Neuronal stem cell (in vitro differentiated cells): ENCODE results near the gene PLAAT1.

Experiments used
- DNase-seq: peaks from one replicate; pipeline ENCODE4 v3.0.0-alpha.2; 2013; ENCODE audit warnings: low spot score
- H2AFZ ChIP-seq: one replicate; pipeline ENCODE4 v1.6.1; 2013; ENCODE audit warnings: mild to moderate bottlenecking, low read length, inconsistent platforms
- H2AK5ac ChIP-seq: 2 replicates; pipeline ENCODE4 v1.6.1; 2013; ENCODE audit warnings: low read depth, mild to moderate bottlenecking, inconsistent platforms, low read length, moderate library complexity, mixed read lengths
- H2BK120ac ChIP-seq: 2 replicates; pipeline ENCODE4 v1.6.1; 2013; ENCODE audit warnings: low read depth, mild to moderate bottlenecking, inconsistent platforms, low read length, moderate library complexity, mixed read lengths
- H2BK12ac ChIP-seq: one replicate; pipeline ENCODE4 v1.6.1; 2013; ENCODE audit warnings: low read length, inconsistent platforms
- H2BK15ac ChIP-seq: 2 replicates; pipeline ENCODE4 v1.6.1; 2013; ENCODE audit warnings: mild to moderate bottlenecking, low read length, inconsistent platforms, mixed read lengths
- H2BK5ac ChIP-seq: one replicate; pipeline ENCODE4 v1.6.1; 2013; ENCODE audit warnings: inconsistent platforms, mild to moderate bottlenecking, low read length, moderate library complexity
- H3K14ac ChIP-seq: one replicate; pipeline ENCODE4 v1.6.1; 2013; ENCODE audit warnings: low read length, inconsistent platforms
- H3K18ac ChIP-seq: 2 replicates; pipeline ENCODE4 v1.6.1; 2013; ENCODE audit warnings: low read length, inconsistent platforms
- H3K23ac ChIP-seq: 2 replicates; pipeline ENCODE4 v1.6.1; 2013; ENCODE audit warnings: low read depth, mild to moderate bottlenecking, mixed read lengths, low read length, inconsistent platforms; ENCODE audit not compliant: poor library complexity
- H3K27ac ChIP-seq: replicated peaks from 3 replicates; pipeline ENCODE4 v1.5.1; 2013; ENCODE audit warnings: low read length, inconsistent platforms
- H3K27me3 ChIP-seq, 3 experiments: 2 replicates each; pipeline ENCODE4 v1.6.1; 2013; ENCODE audit warnings: low read length in 3 of 3, mild to moderate bottlenecking in 2 of 3, inconsistent platforms in 1 of 3, low read depth in 1 of 3, mixed read lengths in 1 of 3, moderate library complexity in 1 of 3; ENCODE audit not compliant: control insufficient read depth in 3 of 3, insufficient read depth in 3 of 3
- H3K36me3 ChIP-seq, 2 donors: replicated peaks in 1 of 2; 2 replicates each; pipeline ENCODE4 v1.6.1; 2013; ENCODE audit warnings: low read length in 2 of 2; ENCODE audit not compliant: control insufficient read depth in 2 of 2, insufficient read depth in 2 of 2
- H3K4ac ChIP-seq: 2 replicates; pipeline ENCODE4 v1.6.1; 2013; ENCODE audit warnings: inconsistent platforms, mild to moderate bottlenecking, low read length, moderate library complexity
- H3K4me1 ChIP-seq, 2 donors: 1 replicate in 1 of 2; 2 replicates in 1 of 2; pipeline ENCODE4 v1.6.1; 2013; ENCODE audit warnings: low read length in 2 of 2, low read depth in 1 of 2; ENCODE audit not compliant: control insufficient read depth in 2 of 2, insufficient read depth in 1 of 2
- H3K4me2 ChIP-seq: one replicate; pipeline ENCODE4 v1.6.1; 2013; ENCODE audit warnings: mild to moderate bottlenecking, low read length, inconsistent platforms; ENCODE audit not compliant: insufficient read depth, poor library complexity, severe bottlenecking
- H3K4me3 ChIP-seq, 2 donors: 2 replicates each; pipeline ENCODE4 v1.5.1; 2013; ENCODE audit warnings: low read length in 2 of 2, mild to moderate bottlenecking in 2 of 2, inconsistent platforms in 1 of 2, moderate library complexity in 1 of 2
- H3K79me1 ChIP-seq: one replicate; pipeline ENCODE4 v1.6.1; 2013; ENCODE audit warnings: low read depth, mild to moderate bottlenecking, inconsistent platforms, low read length, moderate library complexity
- H3K9ac ChIP-seq: one replicate; pipeline ENCODE4 v1.6.1; 2013; ENCODE audit warnings: mild to moderate bottlenecking, low read depth, low read length, inconsistent platforms; ENCODE audit not compliant: poor library complexity
- H3K9me3 ChIP-seq, 2 donors: replicated peaks in 1 of 2; 2 replicates each; pipeline versions ENCODE3 to v1.6.1; 2013; ENCODE audit warnings: low read length in 2 of 2, mild to moderate bottlenecking in 2 of 2, inconsistent platforms in 1 of 2, low read depth in 1 of 2, mixed read lengths in 1 of 2, moderate library complexity in 1 of 2; ENCODE audit not compliant: control insufficient read depth in 2 of 2, insufficient read depth in 1 of 2
- H4K8ac ChIP-seq: one replicate; pipeline ENCODE4 v1.6.1; 2013; ENCODE audit warnings: low read depth, mild to moderate bottlenecking, inconsistent platforms, low read length, moderate library complexity
- H4K91ac ChIP-seq: one replicate; pipeline ENCODE4 v1.6.1; 2013; ENCODE audit warnings: low read length, low read depth, mild to moderate bottlenecking, inconsistent platforms; ENCODE audit not compliant: poor library complexity
- WGBS, 2 donors: extraction: QIAGEN DNeasy Blood & Tissue Kit; methylation state at CpG; one replicate each; pipeline ENCODE4 v1.1.7; 2013; ENCODE audit warnings: missing lambda C conversion rate in 2 of 2, mixed read lengths in 1 of 2; ENCODE audit not compliant: insufficient read length in 2 of 2, insufficient replicate concordance in 1 of 2; ENCODE audit errors: extremely low coverage in 2 of 2; 5-methylcytosine and 5-hydroxymethylcytosine counted together

Gene PLAAT1

GRCh38 chr3:193248848-193249468 lies 7.9 kb downstream of the PLAAT1 start:
- H3K4me3 ChIP-seq, result no peak overlapping the region
- no peaks in the 10 kb centered on the region for H3K79me1 ChIP-seq
- no peak overlapping the region for H2AK5ac ChIP-seq
- DNase-seq, result no peak
- H2BK5ac ChIP-seq, result no peak overlapping the region
- H3K9me3 ChIP-seq, result peaks cover 0 to 4% of the 10 kb centered on the region in 2 donors
- H3K14ac ChIP-seq, result no peak overlapping the region
- no peak overlapping the region for H3K9ac ChIP-seq
- no peak overlapping the region for H2AFZ ChIP-seq
- no peak overlapping the region for H3K4me2 ChIP-seq
- H3K4ac ChIP-seq, result no peak overlapping the region
- H2BK120ac ChIP-seq, result no peak overlapping the region
- no peaks in the 10 kb centered on the region for H3K36me3 ChIP-seq
- no peak overlapping the region for H3K23ac ChIP-seq
- no peaks in the 10 kb centered on the region for H3K27me3 ChIP-seq
- H3K27ac ChIP-seq, result no peak overlapping the region
- no peak overlapping the region for H4K91ac ChIP-seq
- no peak overlapping the region for H3K18ac ChIP-seq
- no peak overlapping the region for H2BK12ac ChIP-seq
- no peak overlapping the region for H2BK15ac ChIP-seq
- H4K8ac ChIP-seq, result no peak overlapping the region
- no CpG with 5 or more reads among the region's 2 CpGs for WGBS, 2 donors
- no peaks in the 10 kb centered on the region for H3K4me1 ChIP-seq

GRCh38 chr3:193250492-193250891 lies 9.5 kb downstream of the PLAAT1 start:
- H2AK5ac ChIP-seq, result no peak overlapping the region
- H4K91ac ChIP-seq, result no peak overlapping the region
- H3K4me3 ChIP-seq, result no peak overlapping the region
- H3K27me3 ChIP-seq, result no peaks in the 10 kb centered on the region
- no peak overlapping the region for H2BK12ac ChIP-seq
- no peak overlapping the region for H2BK5ac ChIP-seq
- H3K79me1 ChIP-seq, result no peaks in the 10 kb centered on the region
- H3K27ac ChIP-seq, result no peak overlapping the region
- H3K18ac ChIP-seq, result no peak overlapping the region
- peaks cover 0 to 4% of the 10 kb centered on the region in 2 donors for H3K9me3 ChIP-seq
- H2BK15ac ChIP-seq, result no peak overlapping the region
- H2AFZ ChIP-seq, result no peak overlapping the region
- WGBS, 2 donors, result no CpG with 5 or more reads among the region's 4 CpGs
- no peak overlapping the region for H2BK120ac ChIP-seq
- H3K4ac ChIP-seq, result no peak overlapping the region
- H3K4me2 ChIP-seq, result no peak overlapping the region
- no peak for DNase-seq
- no peaks in the 10 kb centered on the region for H3K4me1 ChIP-seq
- no peak overlapping the region for H4K8ac ChIP-seq
- H3K23ac ChIP-seq, result no peak overlapping the region
- no peak overlapping the region for H3K9ac ChIP-seq
- H3K14ac ChIP-seq, result no peak overlapping the region
- H3K36me3 ChIP-seq, result no peaks in the 10 kb centered on the region

GRCh38 chr3:193253986-193254660 lies 13.1 kb downstream of the PLAAT1 start:
- no peak overlapping the region for H3K4me2 ChIP-seq
- no peak overlapping the region for H3K14ac ChIP-seq
- no peaks in the 10 kb centered on the region for H3K4me1 ChIP-seq
- no CpG with 5 or more reads among the region's 3 CpGs for WGBS, 2 donors
- no peaks in the 10 kb centered on the region for H3K9me3 ChIP-seq
- no peak overlapping the region for H2AK5ac ChIP-seq
- H2BK5ac ChIP-seq, result no peak overlapping the region
- H2BK12ac ChIP-seq, result no peak overlapping the region
- no peaks in the 10 kb centered on the region for H3K36me3 ChIP-seq
- no peak overlapping the region for H2AFZ ChIP-seq
- no peak overlapping the region for H4K91ac ChIP-seq
- no peaks in the 10 kb centered on the region for H3K79me1 ChIP-seq
- no peak overlapping the region for H3K9ac ChIP-seq
- no peaks in the 10 kb centered on the region for H3K27me3 ChIP-seq
- H2BK120ac ChIP-seq, result no peak overlapping the region
- no peak overlapping the region for H2BK15ac ChIP-seq
- DNase-seq, result no peak
- H3K4me3 ChIP-seq, result no peak overlapping the region
- no peak overlapping the region for H3K27ac ChIP-seq
- H3K18ac ChIP-seq, result no peak overlapping the region
- H3K23ac ChIP-seq, result no peak overlapping the region
- no peak overlapping the region for H4K8ac ChIP-seq
- no peak overlapping the region for H3K4ac ChIP-seq

- no peak overlapping the region for H4K8ac ChIP-seq
These were observed 20.9 kb downstream of the PLAAT1 start for GRCh38 chr3:193261970-193262369.

More at GRCh38 chr3:193261970-193262369, 20.9 kb downstream of the PLAAT1 start:
- WGBS, 2 donors, result no CpG with 5 or more reads among the region's 1 CpG
- no peak for DNase-seq
- no peak overlapping the region for H2BK5ac ChIP-seq
- no peak overlapping the region for H2AK5ac ChIP-seq
- H3K4ac ChIP-seq, result no peak overlapping the region
- H2AFZ ChIP-seq, result no peak overlapping the region
- H3K4me1 ChIP-seq, result no peaks in the 10 kb centered on the region
- H3K4me3 ChIP-seq, result no peak overlapping the region
- H2BK12ac ChIP-seq, result no peak overlapping the region
- no peaks in the 10 kb centered on the region for H3K27me3 ChIP-seq
- H2BK15ac ChIP-seq, result no peak overlapping the region
- H4K91ac ChIP-seq, result no peak overlapping the region
- no peak overlapping the region for H3K27ac ChIP-seq
- no peak overlapping the region for H3K23ac ChIP-seq
- H3K9me3 ChIP-seq, result no peaks in the 10 kb centered on the region
- no peak overlapping the region for H3K9ac ChIP-seq
- no peak overlapping the region for H3K4me2 ChIP-seq
- no peak overlapping the region for H3K14ac ChIP-seq
- H3K18ac ChIP-seq, result no peak overlapping the region
- no peaks in the 10 kb centered on the region for H3K36me3 ChIP-seq
- no peaks in the 10 kb centered on the region for H3K79me1 ChIP-seq
- no peak overlapping the region for H2BK120ac ChIP-seq
